KMS-11 (cell line): ENCODE results near the gene ZRANB3.

Source experiments
- H2AFZ ChIP-seq: fragments of 200-600 bp; sonication (generic); 2 replicates; pipeline ENCODE4 v1.6.1; 2016; ENCODE audit warnings: antibody characterized with exemption, mixed run types, low read depth
- H3K27ac ChIP-seq: fragments of 200-600 bp; sonication (generic); 2 replicates; pipeline ENCODE4 v1.6.1; 2016; ENCODE audit warnings: mild to moderate bottlenecking, mixed run types
- H3K27me3 ChIP-seq: fragments of 200-600 bp; sonication (generic); 2 replicates; pipeline ENCODE4 v1.6.1; 2017; ENCODE audit warnings: mild to moderate bottlenecking, low read depth, mixed run types, moderate library complexity; ENCODE audit not compliant: insufficient read depth
- H3K36me3 ChIP-seq: fragments of 200-600 bp; sonication (generic); 2 replicates; pipeline ENCODE4 v1.6.1; 2017; ENCODE audit warnings: mild to moderate bottlenecking, mixed run types; ENCODE audit not compliant: insufficient read depth
- H3K4me1 ChIP-seq: fragments of 200-600 bp; sonication (generic); 2 replicates; pipeline ENCODE4 v1.6.1; 2016; ENCODE audit warnings: mild to moderate bottlenecking, low read depth, mixed run types; ENCODE audit not compliant: poor library complexity, severe bottlenecking
- H3K4me2 ChIP-seq: fragments of 200-600 bp; sonication (generic); 2 replicates; pipeline ENCODE4 v1.7.0; 2016; ENCODE audit warnings: mild to moderate bottlenecking, mixed run types
- H3K4me3 ChIP-seq: fragments of 200-600 bp; sonication (generic); IDR thresholded peaks from 2 replicates; pipeline ENCODE4 v1.6.1; 2017; ENCODE audit warnings: low read depth, low read length, mixed read lengths; ENCODE audit not compliant: insufficient read depth
- H3K79me2 ChIP-seq: fragments of 200-600 bp; sonication (generic); 2 replicates; pipeline ENCODE4 v1.6.1; 2016; ENCODE audit warnings: low read depth, mixed run types; ENCODE audit not compliant: insufficient read depth
- H3K9ac ChIP-seq: fragments of 200-600 bp; sonication (generic); 2 replicates; pipeline ENCODE4 v1.6.1; 2016; ENCODE audit warnings: mild to moderate bottlenecking, mixed run types
- H4K20me1 ChIP-seq: fragments of 200-600 bp; sonication (generic); 2 replicates; pipeline ENCODE4 v1.6.1; 2016; ENCODE audit warnings: mild to moderate bottlenecking, mixed run types; ENCODE audit not compliant: insufficient read depth
- TF ChIP-seq, protein P1 (sequence below): fragments of 200-600 bp; sonication (generic); conservative IDR thresholded peaks from 2 replicates; pipeline ENCODE4 v1.6.1; 2017; ENCODE audit warnings: low read depth, mild to moderate bottlenecking, antibody characterized with exemption, low read length, moderate library complexity, mixed read lengths

The ZRANB3 gene

DNA sequence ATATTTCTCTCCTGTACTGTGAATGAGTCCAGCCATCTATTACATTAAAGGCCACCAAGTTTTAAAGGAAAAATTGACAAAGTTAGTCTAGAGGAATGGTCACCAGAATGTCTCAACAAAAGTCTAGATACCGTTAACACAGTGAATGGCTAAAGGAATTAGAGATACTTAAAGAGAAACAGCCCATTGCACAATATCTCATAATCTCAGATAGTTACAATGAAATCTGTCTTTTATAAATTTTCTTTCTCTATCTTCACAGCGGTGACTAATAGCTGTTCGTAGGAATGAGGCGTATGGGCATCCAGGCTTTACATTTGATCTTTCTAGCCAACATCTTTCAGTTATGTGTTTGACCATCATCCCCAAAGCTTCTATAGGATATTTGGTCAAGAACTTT is 30.9 kb upstream of the ZRANB3 start:
- Histone ChIP-seq H3K4me2 (no peak overlapping the region), H3K36me3 (no peaks in the 10 kb centered on the region), H3K4me3 (no peak overlapping the region), H2AFZ (no peak overlapping the region), H3K27me3 (no peaks in the 10 kb centered on the region), H3K9ac (no peak overlapping the region), H4K20me1 (no peaks in the 10 kb centered on the region), H3K4me1 (no peaks in the 10 kb centered on the region), H3K79me2 (peaks cover 5% of the 10 kb centered on the region; the same call in 1 of the 2 replicates), H3K27ac (no peak overlapping the region)
- TF ChIP-seq, protein P1, sequence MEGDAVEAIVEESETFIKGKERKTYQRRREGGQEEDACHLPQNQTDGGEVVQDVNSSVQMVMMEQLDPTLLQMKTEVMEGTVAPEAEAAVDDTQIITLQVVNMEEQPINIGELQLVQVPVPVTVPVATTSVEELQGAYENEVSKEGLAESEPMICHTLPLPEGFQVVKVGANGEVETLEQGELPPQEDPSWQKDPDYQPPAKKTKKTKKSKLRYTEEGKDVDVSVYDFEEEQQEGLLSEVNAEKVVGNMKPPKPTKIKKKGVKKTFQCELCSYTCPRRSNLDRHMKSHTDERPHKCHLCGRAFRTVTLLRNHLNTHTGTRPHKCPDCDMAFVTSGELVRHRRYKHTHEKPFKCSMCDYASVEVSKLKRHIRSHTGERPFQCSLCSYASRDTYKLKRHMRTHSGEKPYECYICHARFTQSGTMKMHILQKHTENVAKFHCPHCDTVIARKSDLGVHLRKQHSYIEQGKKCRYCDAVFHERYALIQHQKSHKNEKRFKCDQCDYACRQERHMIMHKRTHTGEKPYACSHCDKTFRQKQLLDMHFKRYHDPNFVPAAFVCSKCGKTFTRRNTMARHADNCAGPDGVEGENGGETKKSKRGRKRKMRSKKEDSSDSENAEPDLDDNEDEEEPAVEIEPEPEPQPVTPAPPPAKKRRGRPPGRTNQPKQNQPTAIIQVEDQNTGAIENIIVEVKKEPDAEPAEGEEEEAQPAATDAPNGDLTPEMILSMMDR, result no peak

DNA sequence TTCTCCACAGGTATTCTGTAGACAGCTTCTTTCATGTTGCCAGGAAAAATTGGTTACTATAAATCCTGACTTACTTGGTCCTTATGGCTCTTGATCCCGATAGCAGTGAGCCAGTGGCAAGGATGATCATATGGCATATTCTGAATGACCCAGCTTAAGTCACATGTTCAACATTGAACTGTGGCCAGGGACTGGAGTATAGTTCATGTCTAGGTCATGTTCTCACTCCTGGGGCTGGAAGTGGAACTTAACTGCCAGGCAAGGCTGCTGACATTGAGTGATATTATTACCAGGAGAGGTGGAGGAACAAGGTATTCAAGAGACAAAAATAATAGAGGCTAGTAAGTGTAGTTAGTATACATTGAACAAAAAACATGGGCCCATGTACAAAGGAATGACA is 26.5 kb upstream of the ZRANB3 start:
- H3K36me3 ChIP-seq, result no peaks in the 10 kb centered on the region
- peaks cover 5% of the 10 kb centered on the region for H3K79me2 ChIP-seq
- no peak overlapping the region for H3K9ac ChIP-seq
- H3K27ac ChIP-seq, result no peak overlapping the region
- H3K4me2 ChIP-seq, result no peak overlapping the region
- TF ChIP-seq, protein P1, result no peak
- H3K4me1 ChIP-seq, result no peaks in the 10 kb centered on the region
- no peak overlapping the region for H3K4me3 ChIP-seq
- H4K20me1 ChIP-seq, result no peaks in the 10 kb centered on the region
- H2AFZ ChIP-seq, result no peak overlapping the region
- no peaks in the 10 kb centered on the region for H3K27me3 ChIP-seq

DNA sequence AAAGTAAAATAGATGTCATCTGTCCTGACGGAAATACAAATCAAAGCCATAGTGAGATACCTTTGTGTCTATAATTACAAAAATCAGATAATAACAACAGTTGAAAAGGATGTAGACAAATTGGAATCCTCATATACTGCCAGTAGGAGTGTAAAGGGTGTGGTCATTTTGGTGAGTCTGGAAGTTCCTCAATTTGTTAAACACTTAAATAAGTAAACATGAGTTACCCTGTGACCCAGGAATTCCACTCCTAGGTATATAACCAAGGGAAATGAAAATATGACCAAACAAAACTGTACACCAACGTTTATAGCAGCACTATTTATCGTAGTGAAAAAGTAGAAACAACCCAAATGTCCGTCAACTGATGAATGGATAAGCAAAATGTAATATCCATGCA is 24.3 kb upstream of the ZRANB3 start:
- H3K4me1 ChIP-seq, result no peaks in the 10 kb centered on the region
- H3K4me2 ChIP-seq, result no peak overlapping the region
- H2AFZ ChIP-seq, result no peak overlapping the region
- H3K4me3 ChIP-seq, result no peak overlapping the region
- peaks cover 22% of the 10 kb centered on the region for H3K79me2 ChIP-seq
- H4K20me1 ChIP-seq, result no peaks in the 10 kb centered on the region
- no peak overlapping the region for H3K9ac ChIP-seq
- no peak overlapping the region for H3K27ac ChIP-seq
- TF ChIP-seq, protein P1, result no peak
- H3K36me3 ChIP-seq, result no peaks in the 10 kb centered on the region
- no peaks in the 10 kb centered on the region for H3K27me3 ChIP-seq

DNA sequence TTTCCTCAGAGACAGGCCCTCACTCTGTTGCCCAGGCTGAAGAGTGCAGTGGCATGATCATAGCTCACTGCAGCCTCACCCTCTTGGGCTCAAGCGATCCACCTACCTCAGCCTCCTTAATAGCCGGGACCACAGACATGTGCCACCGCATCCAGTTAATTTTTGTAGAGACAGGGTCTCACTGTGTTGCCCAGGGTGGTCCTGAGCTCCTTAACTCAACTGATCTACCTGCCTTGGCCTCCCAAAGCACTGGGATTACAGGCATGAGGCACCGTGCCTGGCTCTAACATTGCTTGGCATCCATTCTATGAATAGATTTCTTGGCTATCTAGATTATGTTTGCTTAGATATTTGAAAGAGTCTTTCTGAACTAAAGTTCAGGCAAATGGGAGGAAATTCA is 21.9 kb upstream of the ZRANB3 start:
- H2AFZ ChIP-seq, result no peak overlapping the region
- H3K9ac ChIP-seq, result no peak overlapping the region
- no peaks in the 10 kb centered on the region for H3K27me3 ChIP-seq
- TF ChIP-seq, protein P1, result no peak
- no peak overlapping the region for H3K4me3 ChIP-seq
- no peak overlapping the region for H3K4me2 ChIP-seq
- no peaks in the 10 kb centered on the region for H4K20me1 ChIP-seq
- H3K36me3 ChIP-seq, result no peaks in the 10 kb centered on the region
- H3K27ac ChIP-seq, result no peak overlapping the region
- H3K79me2 ChIP-seq, result peaks cover 20% of the 10 kb centered on the region; the same call in 1 of the 2 replicates
- H3K4me1 ChIP-seq, result no peaks in the 10 kb centered on the region

DNA sequence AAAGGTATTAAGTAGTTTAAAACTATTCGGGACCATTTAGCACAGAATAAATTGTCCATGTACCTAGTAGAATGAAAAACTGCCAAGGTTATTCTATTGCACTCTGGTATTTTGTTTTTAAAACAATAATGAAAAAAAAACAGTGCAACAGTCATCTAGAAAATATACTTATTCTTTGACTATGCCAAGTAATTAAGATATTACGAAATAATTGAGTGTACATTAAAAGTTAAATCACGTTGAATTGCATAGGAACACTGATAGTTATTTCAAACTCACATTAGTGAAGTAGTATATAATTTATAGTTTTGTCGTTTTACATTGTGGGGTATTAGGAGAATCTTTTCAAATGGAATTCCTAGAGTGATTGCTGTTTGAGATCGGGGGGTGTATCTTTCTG is 20.3 kb upstream of the ZRANB3 start:
- TF ChIP-seq, protein P1, result no peak
- H3K9ac ChIP-seq, result no peak overlapping the region
- H3K27me3 ChIP-seq, result no peaks in the 10 kb centered on the region
- no peaks in the 10 kb centered on the region for H4K20me1 ChIP-seq
- H3K36me3 ChIP-seq, result no peaks in the 10 kb centered on the region
- H3K79me2 ChIP-seq, result peaks cover 20% of the 10 kb centered on the region; the same call in 1 of the 2 replicates
- H3K4me1 ChIP-seq, result no peaks in the 10 kb centered on the region
- H3K4me3 ChIP-seq, result no peak overlapping the region
- no peak overlapping the region for H3K4me2 ChIP-seq
- H3K27ac ChIP-seq, result no peak overlapping the region
- H2AFZ ChIP-seq, result no peak overlapping the region
